GM13976 (cell line): Measurements from ENCODE around the gene CBX5.
"Not testable (repeated sequence)": the region's sequence is repeated elsewhere in the genome, so short reads cannot be mapped to it uniquely, and the experiment has no call there.

Experiments
- DNase-seq: peaks from one replicate; pipeline ENCODE4 v3.0.0; 2012; ENCODE audit warnings: low spot score
- in situ Hi-C: fragments of 300-500 bp; cut with MboI; formaldehyde crosslinking; loops from one replicate; pipeline ENCODE4 v1.12.0; 2022; ENCODE audit warnings: low sequenced_read_pairs, mixed read lengths, inconsistent platforms; ENCODE audit not compliant: unreplicated experiment
- TF ChIP-seq, protein P1 (sequence below): IDR thresholded peaks from 2 replicates; pipeline ENCODE4 v1.5.1; 2012; ENCODE audit warnings: borderline replicate concordance, mild to moderate bottlenecking; ENCODE audit not compliant: insufficient read depth; ENCODE audit errors: extremely low read depth, missing control alignments, control extremely low read depth

Gene CBX5

DNA sequence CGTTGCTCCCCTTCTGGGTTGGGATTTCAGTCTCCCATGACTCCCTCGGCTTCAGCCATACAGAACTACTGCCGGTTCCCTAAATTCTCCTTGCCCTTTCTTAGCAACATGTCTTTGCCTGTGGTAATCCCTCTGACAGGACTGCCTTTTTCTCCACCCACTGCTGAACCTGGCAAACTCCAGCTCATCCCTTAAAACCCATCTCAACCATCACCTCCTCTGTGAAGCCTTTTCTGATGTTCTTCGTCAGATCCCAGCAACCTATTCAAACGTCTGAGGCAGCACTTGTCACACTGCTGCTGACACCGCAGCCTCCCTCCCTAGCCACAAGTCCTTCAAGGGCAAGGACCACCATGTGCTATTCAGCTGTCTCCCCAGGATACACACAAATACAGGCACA is 80.9 kb downstream of the CBX5 start:
- no peak for DNase-seq
- TF ChIP-seq, protein P1, sequence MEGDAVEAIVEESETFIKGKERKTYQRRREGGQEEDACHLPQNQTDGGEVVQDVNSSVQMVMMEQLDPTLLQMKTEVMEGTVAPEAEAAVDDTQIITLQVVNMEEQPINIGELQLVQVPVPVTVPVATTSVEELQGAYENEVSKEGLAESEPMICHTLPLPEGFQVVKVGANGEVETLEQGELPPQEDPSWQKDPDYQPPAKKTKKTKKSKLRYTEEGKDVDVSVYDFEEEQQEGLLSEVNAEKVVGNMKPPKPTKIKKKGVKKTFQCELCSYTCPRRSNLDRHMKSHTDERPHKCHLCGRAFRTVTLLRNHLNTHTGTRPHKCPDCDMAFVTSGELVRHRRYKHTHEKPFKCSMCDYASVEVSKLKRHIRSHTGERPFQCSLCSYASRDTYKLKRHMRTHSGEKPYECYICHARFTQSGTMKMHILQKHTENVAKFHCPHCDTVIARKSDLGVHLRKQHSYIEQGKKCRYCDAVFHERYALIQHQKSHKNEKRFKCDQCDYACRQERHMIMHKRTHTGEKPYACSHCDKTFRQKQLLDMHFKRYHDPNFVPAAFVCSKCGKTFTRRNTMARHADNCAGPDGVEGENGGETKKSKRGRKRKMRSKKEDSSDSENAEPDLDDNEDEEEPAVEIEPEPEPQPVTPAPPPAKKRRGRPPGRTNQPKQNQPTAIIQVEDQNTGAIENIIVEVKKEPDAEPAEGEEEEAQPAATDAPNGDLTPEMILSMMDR, result no peak
- in situ Hi-C loops, result loop anchor here (10.0 kb wide), 1 partner anchor 174 kb away; the partner anchor contains the start of gene HOXC6

DNA sequence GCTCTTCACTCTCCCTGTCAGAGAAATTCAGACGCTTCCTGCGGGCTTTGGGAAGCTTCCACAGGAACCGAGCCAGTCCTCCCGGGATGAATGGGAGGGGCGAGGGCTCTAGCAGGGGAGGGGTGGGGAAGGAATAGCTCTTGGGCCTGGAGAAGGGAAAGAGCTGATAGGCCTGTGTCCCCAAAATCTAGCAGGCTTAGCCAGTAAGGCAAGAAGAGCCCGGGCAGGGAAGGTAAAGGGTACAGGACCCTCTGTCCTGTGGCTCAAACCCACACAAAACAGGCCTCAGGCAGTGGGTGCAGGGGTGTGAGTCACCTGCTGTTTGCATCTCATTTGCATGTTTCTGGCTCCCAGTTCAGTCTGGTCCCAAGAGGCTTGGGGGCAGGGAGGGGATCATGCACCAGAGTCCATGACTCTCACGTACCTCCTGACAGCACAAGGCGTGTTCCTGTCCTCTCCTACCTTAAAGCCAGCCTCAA is 82.5 kb downstream of the CBX5 start:
- in situ Hi-C loops, result loop anchor here (10.0 kb wide), 1 partner anchor 173 kb away; the partner anchor contains the start of gene HOXC6
- DNase-seq, result no peak
- TF ChIP-seq, protein P1, result no peak

DNA sequence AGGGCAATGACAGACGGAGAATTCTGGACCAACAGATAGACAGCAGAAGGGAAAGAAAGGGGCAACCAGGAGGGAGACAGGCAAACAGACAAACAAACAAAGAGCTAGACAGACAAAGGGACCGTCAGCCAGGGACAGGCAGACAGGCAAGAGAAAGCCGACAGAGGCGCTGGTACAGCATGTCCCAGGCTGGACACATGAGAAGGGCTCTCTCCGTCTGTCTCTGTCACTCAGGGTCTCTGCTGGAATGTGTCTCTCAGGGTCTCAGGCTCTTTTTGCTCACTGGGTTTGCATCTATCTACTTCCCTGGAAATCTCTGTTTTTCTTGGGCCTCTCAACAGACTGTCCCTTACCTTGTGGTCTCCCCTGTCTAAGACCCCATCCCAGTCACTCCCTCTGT is 82.9 kb downstream of the CBX5 start:
- in situ Hi-C loops, result loop anchor here (10.0 kb wide), 1 partner anchor 172 kb away; the partner anchor contains the start of gene HOXC6
- DNase-seq, result no peak
- TF ChIP-seq, protein P1, result no peak

DNA sequence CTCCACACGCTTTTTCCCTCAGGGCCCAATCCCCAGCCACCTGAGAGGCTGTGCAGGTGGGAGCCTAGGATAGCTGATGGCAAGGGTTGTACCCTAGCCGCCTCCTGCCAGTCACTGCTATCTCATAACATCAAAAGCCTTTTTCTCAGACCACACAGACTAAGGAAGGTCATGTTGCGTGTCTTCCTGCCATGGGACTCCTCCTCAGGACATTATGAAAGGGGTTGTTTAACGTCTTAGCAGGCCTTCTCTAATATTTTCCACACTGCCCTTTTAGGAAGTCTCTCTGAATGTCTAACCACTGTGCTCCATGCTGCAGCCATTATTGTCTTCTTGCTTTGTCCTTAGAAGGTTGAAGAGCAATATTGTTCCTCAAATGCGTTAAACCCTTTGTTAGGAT is 83.5 kb downstream of the CBX5 start:
- in situ Hi-C loops, result loop anchor here (10.0 kb wide), 1 partner anchor 172 kb away; the partner anchor contains the start of gene HOXC6
- TF ChIP-seq, protein P1, result no peak
- DNase-seq, result no peak

DNA sequence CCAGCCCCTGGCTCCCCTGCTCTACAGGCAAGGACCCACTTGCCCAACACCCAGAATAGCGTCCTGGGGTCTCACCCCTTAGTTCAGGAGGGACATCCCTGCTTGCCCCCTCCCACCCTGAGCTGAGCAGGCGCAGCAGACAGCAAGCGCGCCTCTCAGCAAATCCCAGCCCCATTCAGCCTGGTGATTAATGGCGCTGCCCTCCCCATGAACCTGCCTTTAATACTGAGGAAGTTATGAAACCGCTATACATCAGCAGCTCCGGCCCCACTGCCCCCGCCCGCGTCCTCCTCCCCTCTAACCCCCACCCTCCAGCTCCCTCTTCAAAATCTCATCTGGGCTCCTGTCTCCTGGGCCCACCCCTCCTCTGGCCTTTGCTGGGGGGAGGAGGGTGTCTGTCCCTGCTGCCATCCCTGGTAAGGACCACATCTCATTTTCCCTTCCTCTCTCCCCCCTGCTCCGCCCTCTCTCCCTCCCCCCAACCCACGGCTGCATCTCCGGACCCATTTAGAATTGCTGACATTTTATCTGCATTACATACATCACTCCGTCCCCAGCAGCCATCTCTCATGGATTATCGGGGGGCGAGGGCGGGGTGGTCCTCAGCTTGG is 84.1 kb downstream of the CBX5 start:
- in situ Hi-C loops, result loop anchor here (10.0 kb wide), 1 partner anchor 171 kb away; the partner anchor contains the start of gene HOXC6
- DNase-seq, result no peak
- TF ChIP-seq, protein P1, result no peak

DNA sequence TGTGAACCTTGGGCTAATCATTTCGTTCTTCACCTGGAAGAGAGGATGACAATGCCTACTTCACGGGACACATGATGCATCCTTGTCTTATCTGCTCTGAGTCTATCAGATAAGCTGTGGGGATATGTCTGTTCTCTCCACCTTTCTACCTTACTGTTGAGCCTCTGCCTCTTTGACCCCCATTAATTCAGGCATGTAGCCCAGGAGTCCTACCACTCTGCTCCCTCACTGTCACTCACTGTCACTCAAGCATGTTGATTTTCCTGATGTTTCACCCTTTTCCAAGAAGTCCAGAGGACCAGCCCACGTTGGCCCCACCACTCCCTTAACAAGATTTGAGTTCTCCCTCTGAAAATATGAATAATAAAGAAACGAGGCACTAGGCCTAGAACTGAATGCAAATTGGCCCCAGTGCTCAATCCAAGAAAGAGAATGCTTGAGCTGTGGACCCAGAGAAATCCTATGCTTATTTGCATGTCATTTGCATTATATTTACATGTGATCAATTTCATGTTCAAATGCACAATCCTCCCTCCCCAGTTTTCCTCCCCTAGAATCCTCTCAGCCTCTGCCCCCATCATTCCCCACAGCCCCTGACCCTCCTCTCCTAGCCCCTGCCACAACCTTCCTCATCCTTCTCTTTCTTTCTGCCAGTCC is 84.7 kb downstream of the CBX5 start:
- in situ Hi-C loops, result loop anchor here (10.0 kb wide), 1 partner anchor 170 kb away; the partner anchor contains the start of gene HOXC6
- TF ChIP-seq, protein P1, result no peak
- no peak for DNase-seq

DNA sequence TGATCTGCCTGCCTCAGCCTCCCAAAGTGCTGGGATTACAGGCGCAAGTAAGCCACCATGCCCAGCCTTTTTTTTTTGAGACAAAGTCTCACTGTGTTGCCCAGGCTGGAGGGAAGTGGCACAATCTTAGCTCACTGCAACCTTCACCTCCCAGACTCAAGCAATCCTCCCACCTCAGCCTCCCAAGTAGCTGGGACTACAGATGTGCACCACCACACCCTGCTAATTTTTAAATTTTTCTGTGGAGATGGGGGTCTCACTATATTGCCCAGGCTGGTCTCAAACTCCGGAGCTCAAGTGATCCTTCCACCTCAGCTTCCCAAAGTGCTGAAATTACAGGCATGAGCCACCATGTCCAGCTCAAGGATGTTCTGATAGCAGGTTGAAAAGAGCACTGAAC is 85.3 kb downstream of the CBX5 start:
- not testable (repeated sequence) for DNase-seq
- in situ Hi-C loops, result loop anchor here (10.0 kb wide), 1 partner anchor 170 kb away; the partner anchor contains the start of gene HOXC6
